Activated naive CD8-positive, alpha-beta T cell (primary cell): ENCODE data around the gene ANKRD31.
"Not testable (repeated sequence)": the region's sequence is repeated elsewhere in the genome, so short reads cannot be mapped to it uniquely, and the experiment has no call there.

Experiments
- H3K27ac Mint-ChIP-seq: one replicate; pipeline ENCODE4 v1.8.0; 2021; ENCODE audit warnings: mixed read lengths
- H3K27me3 Mint-ChIP-seq: one replicate; pipeline ENCODE4 v1.8.0; 2021; ENCODE audit warnings: mixed read lengths
- H3K36me3 Mint-ChIP-seq: one replicate; pipeline ENCODE4 v1.8.0; 2021; ENCODE audit warnings: mixed read lengths
- H3K4me1 Mint-ChIP-seq: one replicate; pipeline ENCODE4 v1.8.0; 2021; ENCODE audit warnings: low read depth, mixed read lengths
- H3K4me3 Mint-ChIP-seq: one replicate; pipeline ENCODE4 v1.8.0; 2021; ENCODE audit warnings: mild to moderate bottlenecking, mixed read lengths
- H3K9me3 Mint-ChIP-seq: one replicate; pipeline ENCODE4 v1.8.0; 2021; ENCODE audit warnings: low read depth, mixed read lengths

ANKRD31 gene

GRCh38 chr5:75236322-75237316, at the start of gene ANKRD31:
Gene ANKRD31, minus strand, starts transcription at chr5:75236878. Its CDS starts 192 bp downstream, at chr5:75236686.
- H3K36me3 Mint-ChIP-seq = no peaks in the 10 kb centered on the region
- H3K4me3 Mint-ChIP-seq = peak within 1 kb of the TSS; percentile 96
- H3K9me3 Mint-ChIP-seq = no peaks in the 10 kb centered on the region
- peak within 1 kb of the TSS; percentile 98 for H3K27ac Mint-ChIP-seq
- peaks cover 22% of the 10 kb centered on the region for H3K4me1 Mint-ChIP-seq
- H3K27me3 Mint-ChIP-seq = no peaks in the 10 kb centered on the region

GRCh38 chr5:75286211-75286773, 49.6 kb upstream of the ANKRD31 start:
- no peaks in the 10 kb centered on the region for H3K36me3 Mint-ChIP-seq
- no peak overlapping the region for H3K27ac Mint-ChIP-seq
- no peaks in the 10 kb centered on the region for H3K4me1 Mint-ChIP-seq
- no peaks in the 10 kb centered on the region for H3K27me3 Mint-ChIP-seq
- H3K9me3 Mint-ChIP-seq = no peaks in the 10 kb centered on the region
- no peak overlapping the region for H3K4me3 Mint-ChIP-seq

GRCh38 chr5:75282581-75282980, 45.9 kb upstream of the ANKRD31 start:
- Mint-ChIP-seq H3K27me3 (no peaks in the 10 kb centered on the region), H3K4me3 (no peak overlapping the region), H3K36me3 (no peaks in the 10 kb centered on the region), H3K4me1 (peaks cover 3% of the 10 kb centered on the region), H3K9me3 (no peaks in the 10 kb centered on the region), H3K27ac (no peak overlapping the region)

- Mint-ChIP-seq H3K27ac (no peak overlapping the region), H3K4me3 (no peak overlapping the region), H3K4me1 (peaks cover 3% of the 10 kb centered on the region), H3K27me3 (no peaks in the 10 kb centered on the region), H3K9me3 (no peaks in the 10 kb centered on the region), H3K36me3 (no peaks in the 10 kb centered on the region)
Observed at GRCh38 chr5:75281716-75282465, 45.2 kb upstream of the ANKRD31 start.

- Mint-ChIP-seq H3K4me3 (no peak overlapping the region), H3K27me3 (no peaks in the 10 kb centered on the region), H3K4me1 (peaks cover 3% of the 10 kb centered on the region), H3K36me3 (no peaks in the 10 kb centered on the region), H3K27ac (no peak overlapping the region), H3K9me3 (no peaks in the 10 kb centered on the region)
Observed at GRCh38 chr5:75279321-75279720, 42.6 kb upstream of the ANKRD31 start.

- no peaks in the 10 kb centered on the region for H3K27me3 Mint-ChIP-seq
- H3K4me1 Mint-ChIP-seq = peaks cover 3% of the 10 kb centered on the region
- no peaks in the 10 kb centered on the region for H3K36me3 Mint-ChIP-seq
- H3K27ac Mint-ChIP-seq = no peak overlapping the region
- H3K4me3 Mint-ChIP-seq = no peak overlapping the region
- no peaks in the 10 kb centered on the region for H3K9me3 Mint-ChIP-seq
Observed at GRCh38 chr5:75277463-75277862, 40.8 kb upstream of the ANKRD31 start.

GRCh38 chr5:75275756-75276155, 39.1 kb upstream of the ANKRD31 start:
- Mint-ChIP-seq H3K4me1 (peaks cover 3% of the 10 kb centered on the region), H3K9me3 (no peaks in the 10 kb centered on the region), H3K36me3 (no peaks in the 10 kb centered on the region), H3K27ac (no peak overlapping the region), H3K27me3 (no peaks in the 10 kb centered on the region), H3K4me3 (no peak overlapping the region)

- Mint-ChIP-seq H3K4me3 (no peak overlapping the region), H3K27me3 (no peaks in the 10 kb centered on the region), H3K4me1 (peaks cover 3% of the 10 kb centered on the region), H3K9me3 (no peaks in the 10 kb centered on the region), H3K27ac (no peak overlapping the region), H3K36me3 (no peaks in the 10 kb centered on the region)
Observed at GRCh38 chr5:75275147-75275546, 38.5 kb upstream of the ANKRD31 start.

- Mint-ChIP-seq H3K36me3 (no peaks in the 10 kb centered on the region), H3K27ac (no peak overlapping the region), H3K27me3 (no peaks in the 10 kb centered on the region), H3K4me1 (peaks cover 3% of the 10 kb centered on the region), H3K9me3 (no peaks in the 10 kb centered on the region), H3K4me3 (no peak overlapping the region)
Observed at GRCh38 chr5:75274486-75274885, 37.8 kb upstream of the ANKRD31 start.

GRCh38 chr5:75270605-75271004, 33.9 kb upstream of the ANKRD31 start:
- not testable (repeated sequence) for H3K4me1 Mint-ChIP-seq, H3K27me3 Mint-ChIP-seq, H3K4me3 Mint-ChIP-seq, H3K27ac Mint-ChIP-seq, H3K36me3 Mint-ChIP-seq, H3K9me3 Mint-ChIP-seq

- Mint-ChIP-seq H3K4me3 (no peak overlapping the region), H3K36me3 (no peaks in the 10 kb centered on the region), H3K4me1 (peaks cover 2% of the 10 kb centered on the region), H3K27me3 (peaks cover 3% of the 10 kb centered on the region), H3K9me3 (no peaks in the 10 kb centered on the region), H3K27ac (no peak overlapping the region)
Observed at GRCh38 chr5:75265731-75266130, 29.1 kb upstream of the ANKRD31 start.

- Mint-ChIP-seq H3K27ac (no peak overlapping the region), H3K4me3 (no peak overlapping the region)
Observed at GRCh38 chr5:75262271-75262670, 25.6 kb upstream of the ANKRD31 start.

GRCh38 chr5:75260708-75261107, 24.0 kb upstream of the ANKRD31 start:
- H3K36me3 Mint-ChIP-seq = peaks cover 5% of the 10 kb centered on the region
- no peaks in the 10 kb centered on the region for H3K27me3 Mint-ChIP-seq
- H3K9me3 Mint-ChIP-seq = no peaks in the 10 kb centered on the region
- H3K27ac Mint-ChIP-seq = no peak overlapping the region
- no peak overlapping the region for H3K4me3 Mint-ChIP-seq
- H3K4me1 Mint-ChIP-seq = peaks cover 2% of the 10 kb centered on the region

More at GRCh38 chr5:75262271-75262670, 25.6 kb upstream of the ANKRD31 start:
- H3K9me3 Mint-ChIP-seq = no peaks in the 10 kb centered on the region
- H3K27me3 Mint-ChIP-seq = peaks cover 3% of the 10 kb centered on the region
- peaks cover 2% of the 10 kb centered on the region for H3K4me1 Mint-ChIP-seq
- H3K36me3 Mint-ChIP-seq = no peaks in the 10 kb centered on the region

GRCh38 chr5:75250452-75250851, 13.8 kb upstream of the ANKRD31 start:
- H3K4me1 Mint-ChIP-seq, H3K36me3 Mint-ChIP-seq, H3K27ac Mint-ChIP-seq, H3K27me3 Mint-ChIP-seq, H3K9me3 Mint-ChIP-seq, H3K4me3 Mint-ChIP-seq: not testable (repeated sequence)

- Mint-ChIP-seq H3K4me3 (no peak overlapping the region), H3K9me3 (no peaks in the 10 kb centered on the region), H3K36me3 (no peaks in the 10 kb centered on the region), H3K27me3 (no peaks in the 10 kb centered on the region), H3K4me1 (no peaks in the 10 kb centered on the region), H3K27ac (no peak overlapping the region)
Observed at GRCh38 chr5:75245023-75245422, 8.3 kb upstream of the ANKRD31 start.
